22Rv1 (cell line): ENCODE measurements around the gene CFAP61.

Source experiments
- H3K27ac ChIP-seq: fragments of 450-650 bp; 2 replicates; pipeline ENCODE4 v1.5.1; 2017
- CTCF ChIP-seq: fragments of 450-650 bp; IDR thresholded peaks from 2 replicates; pipeline ENCODE4 v1.5.1; 2017; ENCODE audit warnings: mild to moderate bottlenecking
- ZFX ChIP-seq: fragments of 450-650 bp; IDR thresholded peaks from 2 replicates; pipeline ENCODE4 v1.6.1; 2017; ENCODE audit warnings: antibody characterized with exemption, borderline replicate concordance

The CFAP61 gene

GRCh38 chr20:20272686-20273085 lies 220.4 kb downstream of the CFAP61 start:
- H3K27ac ChIP-seq = no peak overlapping the region
- no peak for TF ChIP-seq CTCF
- no peak for TF ChIP-seq ZFX

- no peak overlapping the region for H3K27ac ChIP-seq
- TF ChIP-seq ZFX = no peak
- no peak for TF ChIP-seq CTCF
Observed at GRCh38 chr20:20273286-20273685, 221.0 kb downstream of the CFAP61 start.

GRCh38 chr20:20274821-20275220 lies 222.5 kb downstream of the CFAP61 start:
- no peak overlapping the region for H3K27ac ChIP-seq
- TF ChIP-seq ZFX (no peak), CTCF (no peak)

GRCh38 chr20:20275636-20276035 lies 223.3 kb downstream of the CFAP61 start:
- H3K27ac ChIP-seq = no peak overlapping the region
- TF ChIP-seq CTCF (no peak), ZFX (no peak)

GRCh38 chr20:20276811-20277530 lies 224.6 kb downstream of the CFAP61 start:
- H3K27ac ChIP-seq = no peak overlapping the region
- no peak for TF ChIP-seq ZFX
- no peak for TF ChIP-seq CTCF

- TF ChIP-seq CTCF (no peak), ZFX (no peak)
- H3K27ac ChIP-seq = no peak overlapping the region
Observed at GRCh38 chr20:20277894-20278335, 225.6 kb downstream of the CFAP61 start.

- TF ChIP-seq ZFX (no peak), CTCF (no peak)
- H3K27ac ChIP-seq = no peak overlapping the region
Observed at GRCh38 chr20:20286061-20286460, 233.7 kb downstream of the CFAP61 start.
